GM19238 (cell line): ENCODE results near the gene KLHL5.
"Not testable (repeated sequence)": the region's sequence is repeated elsewhere in the genome, so short reads cannot be mapped to it uniquely, and the experiment has no call there.

Source experiments
- DNase-seq: peaks from one replicate; pipeline ENCODE4 v3.0.0; 2011; ENCODE audit warnings: low spot score; ENCODE audit not compliant: insufficient read length

KLHL5 gene, protein sequence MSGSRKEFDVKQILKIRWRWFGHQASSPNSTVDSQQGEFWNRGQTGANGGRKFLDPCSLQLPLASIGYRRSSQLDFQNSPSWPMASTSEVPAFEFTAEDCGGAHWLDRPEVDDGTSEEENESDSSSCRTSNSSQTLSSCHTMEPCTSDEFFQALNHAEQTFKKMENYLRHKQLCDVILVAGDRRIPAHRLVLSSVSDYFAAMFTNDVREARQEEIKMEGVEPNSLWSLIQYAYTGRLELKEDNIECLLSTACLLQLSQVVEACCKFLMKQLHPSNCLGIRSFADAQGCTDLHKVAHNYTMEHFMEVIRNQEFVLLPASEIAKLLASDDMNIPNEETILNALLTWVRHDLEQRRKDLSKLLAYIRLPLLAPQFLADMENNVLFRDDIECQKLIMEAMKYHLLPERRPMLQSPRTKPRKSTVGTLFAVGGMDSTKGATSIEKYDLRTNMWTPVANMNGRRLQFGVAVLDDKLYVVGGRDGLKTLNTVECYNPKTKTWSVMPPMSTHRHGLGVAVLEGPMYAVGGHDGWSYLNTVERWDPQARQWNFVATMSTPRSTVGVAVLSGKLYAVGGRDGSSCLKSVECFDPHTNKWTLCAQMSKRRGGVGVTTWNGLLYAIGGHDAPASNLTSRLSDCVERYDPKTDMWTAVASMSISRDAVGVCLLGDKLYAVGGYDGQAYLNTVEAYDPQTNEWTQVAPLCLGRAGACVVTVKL

DNA sequence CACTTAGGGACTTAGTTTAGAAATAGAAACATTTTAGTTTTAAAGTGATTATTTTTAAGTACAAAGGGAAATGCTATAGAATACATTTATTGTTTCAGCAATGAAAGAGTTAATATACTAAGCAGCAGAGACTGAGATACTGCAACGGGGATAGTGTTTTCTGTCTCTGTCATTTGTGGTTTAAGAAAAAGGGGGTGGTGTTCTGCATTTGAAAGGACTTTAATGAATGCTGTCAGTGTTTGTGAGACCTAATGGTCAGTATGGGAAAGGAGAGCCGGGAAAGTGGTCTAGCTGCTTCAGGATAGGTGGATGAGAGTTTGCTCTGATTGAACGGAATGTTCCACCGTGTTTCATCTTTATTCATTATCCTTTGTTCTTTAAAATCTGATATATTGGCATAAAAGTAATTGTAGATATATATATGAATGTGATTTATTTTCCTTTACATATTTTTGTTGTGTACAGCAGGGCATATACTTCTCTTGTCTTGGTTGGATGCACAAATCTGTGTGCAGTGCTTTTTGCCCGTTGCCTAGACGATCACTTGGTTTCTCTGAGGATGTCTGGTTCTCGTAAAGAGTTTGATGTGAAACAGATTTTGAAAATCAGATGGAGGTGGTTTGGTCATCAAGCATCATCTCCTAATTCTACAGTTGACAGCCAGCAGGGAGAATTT lies at the start of gene KLHL5:
KLHL5 (plus strand) TSS at position 139 of the 676 bp plus-strand sequence; CDS start at position 560, 421 bp downstream.
- no peak for DNase-seq

DNA sequence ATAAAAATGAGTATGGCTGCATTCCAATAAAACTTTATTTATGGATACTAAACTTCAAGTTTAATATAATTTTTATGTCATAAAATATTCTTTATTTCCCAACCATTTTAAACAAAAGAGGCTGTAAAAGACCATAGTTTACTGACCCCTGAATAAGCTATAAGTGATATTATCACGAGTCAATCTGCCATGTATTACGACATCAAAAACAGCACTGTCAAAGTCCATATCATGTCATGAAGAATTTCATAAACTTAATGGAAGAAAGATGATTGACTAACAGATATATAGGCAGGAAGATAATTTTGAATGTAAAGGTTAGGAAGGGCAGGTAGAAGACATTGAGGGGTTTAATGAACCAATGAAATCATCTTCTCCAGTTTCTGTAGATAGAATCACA lies 48.0 kb upstream of the KLHL5 start:
- DNase-seq = no peak

DNA sequence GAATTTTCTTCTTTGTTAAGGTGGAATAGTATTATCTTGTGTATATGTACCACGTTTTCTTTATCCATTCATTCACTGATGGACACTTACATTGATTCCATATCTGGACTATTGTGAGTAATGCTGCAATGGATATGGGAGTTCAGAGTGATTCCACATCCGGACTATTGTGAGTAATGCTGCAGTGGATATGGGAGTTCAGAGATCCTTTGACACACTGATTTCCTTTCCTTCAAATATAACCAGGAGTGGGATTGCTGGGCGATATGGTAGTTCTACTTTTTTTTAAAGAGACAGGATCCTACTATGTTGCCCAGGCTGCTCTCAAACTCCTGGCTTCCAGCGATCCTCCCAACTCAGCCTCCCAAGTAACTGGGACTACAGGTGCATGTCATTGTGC lies 41.9 kb upstream of the KLHL5 start:
- no peak for DNase-seq

DNA sequence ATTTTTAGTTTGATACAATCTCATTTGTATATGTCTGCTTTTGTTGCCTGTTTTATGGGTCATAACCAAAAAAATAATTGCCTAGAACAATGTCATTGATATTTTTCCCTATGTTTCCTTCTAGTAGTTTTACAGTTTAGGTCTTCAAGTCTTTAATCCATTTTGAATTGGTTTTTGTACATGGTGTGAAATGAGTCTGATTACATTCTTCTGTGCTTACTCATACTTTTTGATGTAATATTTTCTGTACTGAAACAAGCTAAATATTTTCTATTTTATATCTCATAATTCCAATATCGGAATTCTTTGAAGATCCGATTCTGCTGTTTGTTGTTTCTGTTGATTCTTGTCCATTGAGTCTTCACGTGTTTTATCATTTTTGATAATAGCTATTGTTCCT lies 40.4 kb upstream of the KLHL5 start:
- no peak for DNase-seq

DNA sequence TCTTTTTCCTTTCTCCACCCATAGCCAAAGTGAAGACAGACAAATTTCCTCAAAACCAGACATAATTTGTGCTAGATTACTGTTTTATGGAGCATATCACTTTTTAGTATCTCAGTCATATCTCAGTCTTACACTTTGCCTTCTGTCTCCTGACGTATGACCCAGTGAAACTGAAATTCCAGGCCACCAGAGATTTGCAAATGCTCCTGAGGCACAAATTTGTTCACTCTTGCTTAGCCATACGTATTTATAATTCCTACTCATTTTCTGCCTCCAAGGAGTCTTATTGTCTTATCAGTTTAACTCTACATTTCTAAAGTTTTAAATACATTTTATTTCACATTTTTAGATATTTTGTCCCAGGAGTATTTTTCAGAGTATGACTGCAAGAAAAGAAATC lies 39.8 kb upstream of the KLHL5 start:
- DNase-seq = no peak

DNA sequence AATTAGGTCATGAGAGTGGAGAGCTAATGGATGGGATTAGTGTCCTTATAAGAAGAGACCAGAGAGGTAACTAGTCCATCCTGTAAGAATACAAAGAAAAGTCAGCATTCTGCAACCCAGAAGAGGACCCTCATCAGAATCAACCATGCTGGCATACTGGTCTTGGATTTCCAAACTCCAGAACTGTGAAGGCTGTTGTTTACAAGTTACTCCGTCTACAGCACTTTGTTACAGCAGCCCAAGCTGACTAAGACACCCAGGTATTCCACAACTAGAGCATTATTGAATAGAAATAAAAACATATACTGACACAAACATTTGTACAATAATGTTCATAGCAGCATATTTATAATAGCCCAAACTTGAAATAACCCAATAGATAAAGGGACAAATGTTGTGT lies 39.0 kb upstream of the KLHL5 start:
- DNase-seq = no peak

DNA sequence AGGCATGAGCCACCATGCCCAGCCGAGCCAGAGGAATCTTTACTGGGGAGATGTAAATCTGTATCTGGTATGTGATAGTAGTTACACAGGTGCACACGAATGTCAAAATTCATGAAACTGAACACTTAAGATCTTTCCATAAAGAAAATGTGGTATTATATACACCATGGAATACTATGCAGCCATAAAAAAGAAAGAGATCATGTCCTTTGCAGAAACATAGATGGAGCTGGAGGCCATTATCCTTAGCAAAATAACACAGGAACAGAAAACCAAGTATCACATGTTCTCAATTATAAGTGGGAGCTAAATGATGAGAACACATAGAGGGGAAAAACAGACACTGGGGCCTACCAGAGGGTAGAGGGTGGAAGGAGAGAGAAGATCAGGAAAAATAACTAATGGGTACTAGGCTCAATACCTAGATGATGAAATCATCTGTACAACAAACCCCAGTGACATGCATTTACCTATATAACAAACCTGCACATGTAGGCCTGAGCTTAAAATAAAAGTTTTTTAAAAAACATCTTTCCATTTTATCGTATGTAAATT lies 37.6 kb upstream of the KLHL5 start:
- DNase-seq = no peak

DNA sequence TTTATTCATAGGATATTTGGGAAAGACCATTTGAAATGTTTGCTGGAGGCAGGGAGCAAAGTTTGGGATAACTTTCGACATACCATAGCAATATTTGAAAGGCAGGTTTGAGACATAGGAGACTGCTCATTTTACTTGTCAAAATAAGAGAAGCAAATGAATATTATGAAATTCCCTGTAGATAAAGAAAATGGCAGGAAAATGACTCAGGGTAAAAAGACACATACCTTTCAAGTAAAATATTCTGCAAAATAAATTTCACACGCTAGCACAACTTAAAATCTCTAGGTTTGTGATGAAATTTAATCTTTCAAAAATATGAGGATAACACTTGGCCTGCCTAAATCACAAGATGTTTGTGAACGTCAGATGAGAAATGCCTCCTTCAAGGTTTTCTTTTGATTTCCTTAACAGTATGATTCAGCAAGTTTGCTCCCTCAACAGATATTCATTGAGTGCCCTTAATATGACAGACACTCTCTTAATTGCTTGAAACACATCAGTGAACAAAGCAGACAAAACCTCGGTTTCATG lies 36.4 kb upstream of the KLHL5 start:
- DNase-seq = no peak

DNA sequence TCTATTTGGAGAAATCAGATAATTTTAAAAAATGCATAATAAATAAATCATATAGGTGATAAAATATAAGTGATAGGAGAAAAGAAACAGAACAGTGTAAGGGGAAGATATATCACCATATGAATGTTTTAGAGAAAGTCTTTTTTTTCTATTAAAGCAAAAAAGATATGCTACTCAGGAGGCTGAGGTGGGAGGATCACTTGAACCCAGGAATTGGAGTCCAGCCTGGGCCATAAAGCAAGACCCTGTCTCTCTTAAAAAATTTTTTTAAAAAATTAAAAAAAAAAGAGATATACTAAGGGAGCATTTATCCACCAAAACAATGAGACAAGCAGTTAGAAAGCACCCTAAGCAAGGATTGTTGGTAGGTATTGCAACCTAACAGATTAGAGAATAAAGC lies 35.9 kb upstream of the KLHL5 start:
- DNase-seq = no peak

DNA sequence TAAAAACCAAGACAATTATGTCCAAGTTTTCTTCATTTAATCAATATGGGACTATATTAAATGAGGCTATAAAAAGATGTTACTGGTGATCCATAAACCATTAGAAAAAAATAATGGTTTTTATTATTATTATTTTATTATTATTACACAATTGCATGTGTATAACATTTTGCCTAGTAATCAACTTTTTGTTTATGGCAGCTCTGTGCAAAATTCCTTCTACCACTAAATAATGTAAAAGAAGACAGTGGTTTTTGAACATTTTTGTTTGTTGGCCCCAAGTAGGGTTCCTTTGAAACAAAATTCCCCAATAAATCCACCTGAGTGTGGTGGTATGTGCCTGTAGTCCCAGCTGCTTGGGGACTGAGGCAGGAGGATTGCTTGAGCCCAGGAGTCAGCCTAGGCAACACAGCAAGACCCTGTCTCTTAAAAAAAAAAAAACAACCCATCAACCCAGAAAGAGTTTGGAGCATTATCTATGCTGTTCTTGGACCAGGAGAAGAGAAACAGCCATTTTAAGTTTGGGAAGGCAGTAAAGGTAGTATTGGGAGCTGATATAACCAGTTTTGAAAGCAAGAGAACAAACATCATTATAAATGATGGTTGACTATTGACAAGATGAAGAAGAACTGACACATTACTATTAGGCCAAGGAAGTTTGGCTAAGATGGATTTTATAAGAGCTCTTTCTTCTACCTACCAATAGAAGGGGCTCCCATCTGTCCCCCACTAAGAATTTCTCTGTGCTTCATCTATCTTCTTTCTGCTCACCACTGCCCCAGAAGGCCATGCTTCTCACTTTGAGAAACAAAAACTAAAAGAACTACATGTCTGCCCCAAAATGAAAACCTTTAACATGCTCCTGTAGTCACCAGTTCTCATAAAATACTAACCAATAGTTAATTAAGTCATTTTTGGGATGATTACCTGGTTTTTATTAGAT lies 32.0 kb upstream of the KLHL5 start:
- no peak for DNase-seq

DNA sequence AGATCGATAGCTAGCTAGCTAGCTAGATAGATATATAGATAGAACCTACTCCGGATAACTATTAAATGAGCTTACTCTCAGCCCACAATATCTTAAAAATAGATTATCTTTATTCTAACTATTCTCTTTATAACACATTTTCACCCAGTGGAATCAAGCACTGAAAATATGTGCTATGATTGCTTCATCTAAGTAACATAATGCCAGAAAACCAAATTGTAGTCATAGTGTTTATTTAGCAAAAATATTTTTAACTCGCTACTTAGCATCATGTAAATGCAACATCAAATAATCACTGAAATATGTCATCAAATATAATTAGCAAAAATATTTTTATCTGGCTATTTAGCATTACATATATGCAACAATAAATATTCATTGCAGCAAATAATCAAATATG lies 31.3 kb upstream of the KLHL5 start:
- DNase-seq = no peak

DNA sequence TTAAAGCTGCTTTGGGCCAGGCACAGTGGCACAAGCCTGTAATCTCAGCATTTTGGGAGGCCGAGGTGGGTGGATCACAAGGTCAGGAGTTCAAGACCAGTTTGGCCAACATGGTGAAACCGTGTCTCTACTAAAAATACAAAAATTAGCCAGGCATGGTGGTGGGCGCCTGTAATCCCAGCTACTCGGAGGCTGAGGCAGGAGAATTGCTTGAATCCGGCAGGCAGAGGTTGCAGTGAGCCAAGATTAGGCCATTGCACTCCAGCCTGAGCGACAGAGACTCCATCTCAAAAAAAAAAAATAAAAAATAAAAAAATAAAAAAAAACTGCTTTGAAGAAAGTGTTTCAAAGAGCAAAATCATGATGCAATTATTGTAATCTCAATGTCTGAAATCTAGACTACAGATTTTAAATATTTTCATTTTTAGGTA lies 30.4 kb upstream of the KLHL5 start:
- not testable (repeated sequence) for DNase-seq

DNA sequence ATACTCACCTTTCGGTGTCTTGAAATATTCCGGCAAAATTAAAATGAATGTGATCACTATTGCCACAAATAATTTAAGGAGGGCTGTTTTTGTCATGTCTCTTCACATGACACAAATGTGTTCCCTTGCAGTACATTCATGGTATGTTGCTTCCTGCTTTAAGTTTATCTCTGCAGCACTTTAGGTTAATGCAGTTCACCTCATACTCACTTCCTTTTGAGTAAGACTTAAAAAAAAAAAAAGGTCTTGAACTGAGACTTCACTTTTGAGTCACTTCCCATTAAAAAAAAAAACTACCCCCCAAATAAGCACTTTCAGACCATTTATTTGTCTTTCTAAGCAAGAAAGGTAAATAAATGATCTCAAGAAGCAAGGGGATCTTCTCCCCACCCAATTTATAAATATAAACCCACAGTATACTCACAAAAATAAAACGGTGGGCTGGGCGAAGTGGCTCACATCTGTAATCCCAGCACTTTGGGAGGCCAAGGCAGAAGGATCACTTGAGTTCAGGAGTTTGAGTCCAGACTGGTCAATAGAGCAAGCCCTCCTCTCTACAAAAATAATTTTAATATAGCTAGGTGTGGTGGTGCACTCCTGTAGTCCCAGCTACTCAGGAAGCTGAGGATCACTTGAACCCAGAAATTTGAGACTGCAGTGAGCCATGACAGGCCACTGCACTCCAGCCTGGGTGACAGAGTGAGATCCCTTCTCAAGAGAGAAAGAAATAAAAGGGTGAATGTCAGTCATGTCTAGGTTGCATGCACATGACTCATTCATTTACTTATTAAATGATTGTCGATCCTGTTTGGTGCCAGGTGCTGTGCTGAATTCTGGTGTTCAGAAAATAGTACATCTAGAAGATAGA lies 29.6 kb upstream of the KLHL5 start, which contains the start of gene TMEM156:
TMEM156 (minus strand) TSS at position 192 of the 868 bp plus-strand sequence; CDS start at position 96, 96 bp downstream.
- DNase-seq = no peak

DNA sequence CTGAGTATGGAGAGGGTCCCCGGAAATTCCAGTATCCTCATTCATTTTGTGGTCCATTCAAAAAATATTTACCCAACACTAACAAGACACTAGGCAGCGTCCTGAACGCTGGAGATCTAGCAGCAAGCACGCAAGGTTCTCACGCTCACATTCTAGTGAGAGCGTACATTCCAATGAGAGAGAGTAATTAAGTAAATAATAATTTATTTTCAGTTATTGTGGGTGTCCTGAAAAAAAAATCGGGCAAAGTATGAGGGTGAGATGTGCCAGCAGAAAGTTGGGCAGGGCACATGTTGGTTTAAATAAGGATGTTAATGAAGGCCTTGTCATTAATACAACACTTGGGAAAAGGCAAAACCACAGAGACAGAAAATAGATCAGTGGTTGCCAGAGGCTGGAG lies 25.9 kb upstream of the KLHL5 start:
- DNase-seq = no peak

DNA sequence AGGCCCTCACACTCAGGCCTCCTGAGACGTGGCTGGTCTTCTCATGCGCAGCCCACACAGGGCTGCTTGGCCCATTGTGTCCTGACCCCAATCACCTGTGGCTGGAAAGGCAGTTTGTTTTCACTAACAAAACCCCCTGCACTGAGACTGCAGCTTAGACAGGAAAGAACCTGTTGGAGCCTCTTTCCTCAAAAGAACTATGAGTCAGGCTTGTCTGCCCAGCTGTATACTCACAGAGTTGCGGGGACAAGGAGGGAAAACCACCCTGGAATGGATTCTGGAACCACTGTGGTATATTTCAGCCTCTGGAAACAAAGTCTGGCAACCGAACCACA lies 24.6 kb upstream of the KLHL5 start:
- no peak for DNase-seq

DNA sequence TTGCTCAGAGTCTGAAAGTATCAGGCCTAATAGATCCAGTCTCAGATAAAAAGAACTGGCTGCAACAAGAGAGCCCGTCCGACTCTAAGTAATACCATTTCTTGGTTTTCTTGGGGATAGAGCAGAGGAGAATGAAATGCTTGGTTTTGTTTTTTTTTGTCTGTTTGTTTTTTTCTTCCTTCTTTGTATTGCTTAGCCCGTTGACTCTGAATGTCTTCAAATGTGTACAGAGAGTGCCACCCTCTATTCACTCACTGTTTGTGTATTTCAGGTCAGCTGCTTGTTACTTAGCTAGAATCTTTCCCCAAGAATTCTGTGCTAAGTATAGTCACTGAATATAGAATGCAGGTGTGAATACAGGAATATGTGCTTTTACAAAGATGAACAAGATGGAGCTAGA lies 24.1 kb upstream of the KLHL5 start:
- no peak for DNase-seq

DNA sequence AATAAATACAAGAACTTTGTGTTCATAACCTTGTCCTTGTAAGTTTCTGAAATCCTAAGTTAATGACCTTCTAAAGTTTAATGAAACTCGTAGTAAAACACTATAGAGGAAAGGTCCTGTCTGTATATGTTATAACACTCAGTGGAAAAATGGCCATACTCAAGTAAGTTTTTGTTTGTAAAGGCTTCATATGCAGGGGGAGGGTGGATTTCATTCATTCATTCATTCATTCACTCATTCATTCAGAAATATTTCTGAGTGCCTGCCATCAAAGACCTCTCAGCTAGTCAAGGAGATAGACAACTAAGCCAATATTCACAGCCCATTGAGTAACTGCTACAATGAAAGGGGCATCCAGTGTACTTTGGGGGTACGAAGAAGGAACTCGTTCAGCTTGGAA lies 22.9 kb upstream of the KLHL5 start:
- DNase-seq = no peak

DNA sequence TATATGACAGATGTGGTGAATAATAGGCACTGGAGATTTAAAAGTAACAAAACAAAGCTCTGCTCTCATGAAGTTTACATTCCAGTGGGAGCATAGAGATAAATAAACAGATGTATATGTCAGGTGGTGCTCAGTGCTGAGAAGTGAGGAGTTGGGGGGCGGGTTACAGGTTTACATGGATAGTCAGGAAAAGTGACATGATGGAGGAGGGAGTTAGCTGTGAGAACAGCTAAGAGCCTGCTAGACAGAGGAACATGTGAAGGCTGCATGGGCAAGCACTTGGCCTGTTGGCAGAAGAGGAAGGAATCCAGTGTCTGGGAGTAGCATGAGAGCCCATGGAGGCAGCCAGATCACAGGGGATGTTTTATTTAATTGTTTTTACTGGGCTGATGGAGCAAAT lies 19.7 kb upstream of the KLHL5 start:
- no peak for DNase-seq

DNA sequence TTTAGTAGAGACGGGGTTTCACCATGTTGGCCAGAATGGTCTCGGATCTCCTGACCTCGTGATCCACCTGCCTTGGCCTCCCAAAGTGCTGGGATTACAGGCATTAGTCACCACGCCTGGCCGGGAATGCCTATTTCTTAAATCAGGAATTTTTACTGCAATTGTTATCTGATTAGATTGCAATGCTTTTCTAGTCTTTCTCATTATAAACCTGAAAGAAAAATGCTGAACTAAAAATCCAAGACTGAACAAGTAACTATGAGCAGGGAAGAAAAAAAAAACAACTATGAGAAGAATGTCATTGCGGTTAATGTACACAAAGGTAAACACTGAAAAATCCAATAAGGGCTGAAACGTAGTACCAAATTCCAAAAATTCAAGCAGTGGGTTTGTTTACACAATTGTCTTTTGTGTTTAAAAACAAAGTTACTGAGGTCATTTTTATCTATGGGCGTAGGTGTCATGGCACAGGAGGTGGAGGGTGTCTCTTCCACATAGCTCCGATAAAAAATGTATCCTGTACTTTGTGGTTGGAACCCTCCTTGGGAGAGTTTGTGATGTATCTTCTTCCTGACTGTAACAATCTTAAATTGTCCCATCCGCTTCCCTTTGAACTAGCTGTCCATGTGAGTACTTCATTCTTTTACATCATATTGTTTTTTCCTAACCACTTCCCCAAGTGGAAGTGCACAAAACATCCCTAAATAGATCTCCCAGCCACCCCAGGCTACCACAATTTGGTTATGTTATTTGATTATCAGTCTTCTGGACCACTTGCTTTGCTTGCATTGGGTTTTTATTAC lies 18.8 kb upstream of the KLHL5 start:
- DNase-seq = no peak
